Measurements from ENCODE around the gene PACC1.
A peak's percentile ranks its signal among the peaks of the same experiment; 100 is the strongest.

Gene PACC1

DNA sequence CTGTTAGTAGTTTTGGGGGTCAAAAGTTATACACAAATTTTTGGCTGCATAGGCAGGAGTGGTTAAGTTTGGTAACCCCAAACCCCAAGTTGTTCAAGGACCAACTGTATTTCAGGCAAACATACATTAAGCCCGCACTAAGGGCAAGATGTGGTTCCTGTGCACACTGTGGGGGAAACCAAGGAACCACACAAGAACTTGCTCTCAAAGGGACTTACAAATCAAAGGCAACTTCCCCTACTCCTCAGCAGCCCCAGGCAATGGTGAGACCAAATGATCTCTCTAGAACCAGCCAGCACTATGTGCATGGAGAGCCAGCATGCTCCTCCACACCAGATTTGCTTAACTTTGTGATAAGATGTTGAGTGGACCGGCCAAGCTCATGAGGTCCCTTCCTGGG, 35.3 kb downstream of the PACC1 start:
- TF ChIP-seq, protein P1, sequence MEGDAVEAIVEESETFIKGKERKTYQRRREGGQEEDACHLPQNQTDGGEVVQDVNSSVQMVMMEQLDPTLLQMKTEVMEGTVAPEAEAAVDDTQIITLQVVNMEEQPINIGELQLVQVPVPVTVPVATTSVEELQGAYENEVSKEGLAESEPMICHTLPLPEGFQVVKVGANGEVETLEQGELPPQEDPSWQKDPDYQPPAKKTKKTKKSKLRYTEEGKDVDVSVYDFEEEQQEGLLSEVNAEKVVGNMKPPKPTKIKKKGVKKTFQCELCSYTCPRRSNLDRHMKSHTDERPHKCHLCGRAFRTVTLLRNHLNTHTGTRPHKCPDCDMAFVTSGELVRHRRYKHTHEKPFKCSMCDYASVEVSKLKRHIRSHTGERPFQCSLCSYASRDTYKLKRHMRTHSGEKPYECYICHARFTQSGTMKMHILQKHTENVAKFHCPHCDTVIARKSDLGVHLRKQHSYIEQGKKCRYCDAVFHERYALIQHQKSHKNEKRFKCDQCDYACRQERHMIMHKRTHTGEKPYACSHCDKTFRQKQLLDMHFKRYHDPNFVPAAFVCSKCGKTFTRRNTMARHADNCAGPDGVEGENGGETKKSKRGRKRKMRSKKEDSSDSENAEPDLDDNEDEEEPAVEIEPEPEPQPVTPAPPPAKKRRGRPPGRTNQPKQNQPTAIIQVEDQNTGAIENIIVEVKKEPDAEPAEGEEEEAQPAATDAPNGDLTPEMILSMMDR (IDR thresholded peaks at IDR 0.05; ENCODE audit: control insufficient read depth, insufficient read depth, low read depth, low read length, missing control alignments), result no peak
- no peak overlapping the region for H3K4me3 ChIP-seq (ENCODE audit: control insufficient read depth, low read depth, low read length)
- DNase-seq (ENCODE audit: low read depth), result no peak

DNA sequence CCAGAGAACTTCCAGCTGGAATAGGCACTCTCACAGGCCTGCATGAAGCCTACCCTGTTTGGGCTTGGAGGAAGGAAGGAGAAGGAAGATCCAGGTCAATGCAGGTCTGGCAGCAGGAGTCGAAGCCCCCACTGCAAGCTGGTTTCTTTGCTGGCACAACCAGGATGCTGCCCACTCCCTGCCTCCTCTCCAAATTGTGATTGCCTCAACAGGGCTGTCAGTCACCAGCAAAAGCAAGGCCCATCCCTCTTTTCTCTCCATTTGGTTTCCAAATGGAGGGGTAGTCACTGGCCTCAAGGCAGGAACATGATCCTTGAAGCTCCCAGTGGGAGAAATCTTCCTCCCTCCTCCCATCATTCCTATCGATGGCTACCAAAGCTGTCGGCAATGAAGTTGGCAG, 37.0 kb downstream of the PACC1 start:
- TF ChIP-seq, protein P1 (IDR thresholded peaks at IDR 0.05; ENCODE audit: control insufficient read depth, insufficient read depth, low read depth, low read length, missing control alignments), result no peak
- DNase-seq (ENCODE audit: low read depth), result no peak
- H3K4me3 ChIP-seq (ENCODE audit: control insufficient read depth, low read depth, low read length), result no peak overlapping the region

DNA sequence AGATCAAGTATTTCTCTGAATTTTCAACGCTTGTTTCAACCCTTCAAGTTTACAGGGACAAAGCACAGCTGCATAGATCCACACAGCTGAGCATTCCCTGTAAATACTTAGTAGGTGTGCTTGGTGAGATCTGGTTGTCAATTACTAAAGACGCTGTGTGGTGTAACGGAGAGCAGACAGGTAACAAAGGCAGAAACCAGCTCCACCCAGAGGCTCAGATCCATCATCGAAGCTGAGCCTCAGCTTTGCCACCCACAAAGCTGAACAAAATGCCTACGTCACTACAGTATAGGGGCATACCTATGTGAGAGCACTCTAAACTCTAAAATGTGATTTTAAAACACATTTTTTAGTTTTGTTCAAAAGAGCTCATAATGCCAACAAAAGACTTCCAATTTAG, 38.7 kb downstream of the PACC1 start:
- no peak for DNase-seq (ENCODE audit: low read depth)
- TF ChIP-seq, protein P1 (IDR thresholded peaks at IDR 0.05; ENCODE audit: control insufficient read depth, insufficient read depth, low read depth, low read length, missing control alignments), result no peak
- no peak overlapping the region for H3K4me3 ChIP-seq (ENCODE audit: control insufficient read depth, low read depth, low read length)

DNA sequence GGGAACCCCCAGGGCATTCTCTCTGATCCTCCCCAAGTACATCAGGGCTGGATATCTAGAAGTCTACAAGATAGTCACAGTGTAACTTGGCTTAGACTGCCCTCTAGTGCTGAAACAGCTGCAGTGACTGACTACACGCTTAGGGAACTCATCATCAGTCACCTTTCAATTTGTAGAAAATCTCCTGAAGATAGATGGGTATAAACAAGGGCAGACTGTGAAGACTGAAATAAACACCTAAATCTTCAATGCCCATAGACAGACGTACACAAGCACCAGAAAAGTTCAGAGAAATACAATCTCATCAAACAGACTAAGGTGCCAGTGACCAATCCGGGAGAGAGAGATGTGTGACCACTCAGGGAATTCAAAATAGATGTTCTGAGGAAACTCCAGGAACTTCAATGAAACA, 46.6 kb downstream of the PACC1 start:
- no peak overlapping the region for H3K4me3 ChIP-seq (ENCODE audit: control insufficient read depth, low read depth, low read length)
- TF ChIP-seq, protein P1 (IDR thresholded peaks at IDR 0.05; ENCODE audit: control insufficient read depth, insufficient read depth, low read depth, low read length, missing control alignments), result peak; percentile 93
- DNase-seq (ENCODE audit: low read depth), result peak; percentile 43

DNA sequence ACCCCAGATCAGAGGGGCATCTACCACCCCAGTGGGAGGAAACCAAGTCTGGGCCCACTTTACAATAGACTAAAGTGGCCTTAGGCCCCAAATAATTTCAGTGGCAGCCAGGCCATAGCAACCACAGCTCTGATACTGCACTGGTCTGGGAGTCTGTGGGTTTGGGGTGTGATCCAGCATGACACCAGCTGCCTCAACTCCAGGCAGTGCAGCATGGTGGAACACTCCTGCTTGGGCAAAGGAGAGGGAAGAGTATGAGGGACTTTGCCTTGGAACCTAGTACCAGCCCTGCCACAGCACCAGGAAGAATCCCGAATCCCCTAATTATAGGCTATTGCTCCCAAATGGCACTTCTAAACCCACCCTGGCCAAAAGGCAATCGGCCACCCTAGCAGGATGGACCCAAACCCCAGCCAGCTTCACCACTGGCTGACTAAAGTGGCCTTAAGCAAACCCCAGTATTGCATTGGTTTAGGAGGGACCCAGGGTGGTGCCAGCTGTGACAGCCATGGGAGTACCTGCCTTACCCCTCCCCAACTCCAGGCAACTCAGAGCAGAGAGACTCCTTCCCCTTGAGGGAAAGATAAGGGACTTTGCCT, 47.1 kb downstream of the PACC1 start:
- no peak for DNase-seq (ENCODE audit: low read depth)
- H3K4me3 ChIP-seq (ENCODE audit: control insufficient read depth, low read depth, low read length), result no peak overlapping the region
- TF ChIP-seq, protein P1 (IDR thresholded peaks at IDR 0.05; ENCODE audit: control insufficient read depth, insufficient read depth, low read depth, low read length, missing control alignments), result no peak

DNA sequence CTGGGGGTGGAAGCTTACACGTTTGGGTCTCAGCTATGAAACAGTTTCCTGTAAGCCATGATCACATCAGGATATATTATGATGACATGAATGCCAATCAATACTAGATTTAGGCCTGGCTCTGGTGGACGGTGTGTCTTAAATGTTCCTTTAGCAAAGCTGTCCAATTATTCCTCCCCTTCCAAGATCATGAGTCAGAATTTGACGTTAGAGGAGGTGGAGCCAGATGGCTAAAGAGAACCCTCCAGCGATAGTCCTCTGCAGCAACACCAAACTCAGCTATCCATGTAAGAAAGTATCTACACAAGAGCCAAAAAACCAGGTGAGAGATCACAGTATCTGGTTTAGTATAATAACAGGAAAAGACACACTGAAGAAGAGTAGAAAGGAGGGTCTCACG, 47.8 kb downstream of the PACC1 start:
- H3K4me3 ChIP-seq (ENCODE audit: control insufficient read depth, low read depth, low read length), result no peak overlapping the region
- TF ChIP-seq, protein P1 (IDR thresholded peaks at IDR 0.05; ENCODE audit: control insufficient read depth, insufficient read depth, low read depth, low read length, missing control alignments), result no peak
- peak; percentile 13 for DNase-seq (ENCODE audit: low read depth)

DNA sequence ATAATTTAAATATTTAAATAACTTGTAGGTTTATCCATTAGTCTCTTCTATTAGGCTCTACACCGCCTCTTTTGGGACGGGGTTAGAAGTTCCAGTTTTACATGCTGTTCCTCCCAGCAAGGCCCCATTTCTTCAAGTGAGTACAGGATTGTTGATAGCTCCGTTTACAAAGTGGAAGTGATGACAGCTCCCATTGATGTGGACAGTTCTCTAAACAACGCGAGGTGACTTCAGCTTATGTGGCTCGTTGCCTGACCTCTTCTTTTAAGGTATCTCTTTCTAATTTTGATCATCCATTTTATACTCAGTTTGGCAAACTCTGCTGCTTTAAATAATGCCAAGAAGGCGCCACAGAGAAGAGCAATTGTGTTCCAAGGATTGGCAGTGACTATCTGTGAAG, 49.7 kb downstream of the PACC1 start:
- no peak for DNase-seq (ENCODE audit: low read depth)
- H3K4me3 ChIP-seq (ENCODE audit: control insufficient read depth, low read depth, low read length), result no peak overlapping the region
- TF ChIP-seq, protein P1 (IDR thresholded peaks at IDR 0.05; ENCODE audit: control insufficient read depth, insufficient read depth, low read depth, low read length, missing control alignments), result no peak
